IMR-90 (cell line): ENCODE data around the gene CNTN4. TPM values are rescaled to one million over a fixed set of nuclear protein-coding genes. Genes with fewer than 3 reads are reported as not detected.

Experiments
- ATAC-seq: fragments of 200-7000 bp; cut with Tn5 transposase; 2 replicates; pipeline ENCODE4 v1.9.1; 2020; ENCODE audit warnings: low read depth, mild to moderate bottlenecking, moderate library complexity
- BruUV-seq: library from RNA; stranded (reverse); fragments of 400-500 nt; replicated peaks from 2 replicates; lab custom pipeline; 2021; lab: Mats Ljungman, UMichigan
- CTCF ChIA-PET: fragments of 300-600 bp; formaldehyde crosslinking; extraction: SDS; loops from one replicate; lab custom pipeline; 2021; ENCODE audit warnings: antibody characterized with exemption; lab: Yijun Ruan, JAX
- POLR2A ChIA-PET: fragments of 300-600 bp; sonication (Branson Sonifier 250); formaldehyde crosslinking; loops from one replicate; lab custom pipeline; 2022; ENCODE audit warnings: antibody characterized with exemption; ENCODE audit not compliant: unreplicated experiment; lab: Charles Lee
- DNase-seq: peaks from one replicate; pipeline ENCODE4 v3.0.0; 2013
- H2AFZ ChIP-seq: replicated peaks from 2 replicates; pipeline ENCODE3; 2013; ENCODE audit warnings: low read length, mild to moderate bottlenecking; ENCODE audit not compliant: poor library complexity
- H2AK5ac ChIP-seq: 2 replicates; pipeline ENCODE4 v1.6.1; 2013; ENCODE audit warnings: low read depth, low read length, inconsistent platforms
- H2AK9ac ChIP-seq: replicated peaks from 2 replicates; pipeline ENCODE3; 2013; ENCODE audit warnings: mild to moderate bottlenecking, low read depth, low read length, moderate library complexity; ENCODE audit not compliant: poor library complexity
- H2BK120ac ChIP-seq: 2 replicates; pipeline ENCODE4 v1.6.1; 2013; ENCODE audit warnings: low read depth, low read length, inconsistent platforms
- H2BK15ac ChIP-seq: 3 replicates; pipeline ENCODE4 v1.6.1; 2013; ENCODE audit warnings: low read depth, low read length, inconsistent platforms
- H2BK20ac ChIP-seq: 2 replicates; pipeline ENCODE4 v1.6.1; 2013; ENCODE audit warnings: low read depth, mild to moderate bottlenecking, inconsistent platforms, low read length, moderate library complexity
- H2BK5ac ChIP-seq: 2 replicates; pipeline ENCODE4 v1.6.1; 2013; ENCODE audit warnings: mild to moderate bottlenecking, low read depth, low read length, inconsistent platforms; ENCODE audit not compliant: poor library complexity, severe bottlenecking
- H3K14ac ChIP-seq: replicated peaks from 2 replicates; pipeline ENCODE4 v1.6.1; 2013; ENCODE audit warnings: low read depth, low read length, inconsistent platforms
- H3K18ac ChIP-seq: 2 replicates; pipeline ENCODE4 v1.6.1; 2013; ENCODE audit warnings: low read depth, low read length, control low read depth
- H3K23ac ChIP-seq: 2 replicates; pipeline ENCODE4 v1.6.1; 2013; ENCODE audit warnings: low read depth, low read length, inconsistent platforms
- H3K27ac ChIP-seq: 2 replicates; pipeline ENCODE4 v1.5.1; 2013; ENCODE audit warnings: mild to moderate bottlenecking, control low read depth, low read length; ENCODE audit not compliant: insufficient read depth
- H3K27me3 ChIP-seq: 2 replicates; pipeline ENCODE4 v1.6.1; 2013; ENCODE audit warnings: low read length; ENCODE audit not compliant: control insufficient read depth, insufficient read depth
- H3K36me3 ChIP-seq: 2 replicates; pipeline ENCODE4 v1.6.1; 2013; ENCODE audit warnings: low read length, mixed read lengths; ENCODE audit not compliant: control insufficient read depth, insufficient read depth
- H3K4ac ChIP-seq: 2 replicates; pipeline ENCODE4 v1.6.1; 2013; ENCODE audit warnings: low read depth, low read length, inconsistent platforms
- H3K4me1 ChIP-seq: 2 replicates; pipeline ENCODE4 v1.6.1; 2013; ENCODE audit warnings: low read length, mixed read lengths; ENCODE audit not compliant: control insufficient read depth, insufficient read depth
- H3K4me2 ChIP-seq: 2 replicates; pipeline ENCODE4 v1.6.1; 2013; ENCODE audit warnings: low read depth, mild to moderate bottlenecking, control low read depth, low read length, moderate library complexity
- H3K4me3 ChIP-seq: 2 replicates; pipeline ENCODE4 v1.5.1; 2013; ENCODE audit warnings: low read depth, mild to moderate bottlenecking, control low read depth, low read length, moderate library complexity; ENCODE audit not compliant: insufficient read depth
- H3K56ac ChIP-seq: 2 replicates; pipeline ENCODE4 v1.6.1; 2013; ENCODE audit warnings: low read length, inconsistent platforms; ENCODE audit not compliant: insufficient read depth; ENCODE audit errors: extremely low read depth
- H3K79me1 ChIP-seq, 2 experiments: 2 replicates each; pipeline ENCODE4 v1.6.1; 2013; ENCODE audit warnings: low read length in 2 of 2, inconsistent platforms in 1 of 2, low read depth in 1 of 2
- H3K9ac ChIP-seq: 2 replicates; pipeline ENCODE4 v1.6.1; 2013; ENCODE audit warnings: low read depth, low read length, control low read depth
- H3K9me1 ChIP-seq: 2 replicates; pipeline ENCODE4 v1.6.1; 2013; ENCODE audit warnings: low read length, inconsistent platforms; ENCODE audit not compliant: insufficient read depth
- H3K9me3 ChIP-seq: 2 replicates; pipeline ENCODE4 v1.6.1; 2013; ENCODE audit warnings: low read length; ENCODE audit not compliant: control insufficient read depth, insufficient read depth
- H4K20me1 ChIP-seq: 2 replicates; pipeline ENCODE4 v1.6.1; 2013; ENCODE audit warnings: low read length, inconsistent platforms; ENCODE audit not compliant: insufficient read depth
- H4K5ac ChIP-seq: 2 replicates; pipeline ENCODE4 v1.6.1; 2013; ENCODE audit warnings: mild to moderate bottlenecking, low read depth, low read length, control low read depth
- H4K8ac ChIP-seq, 2 experiments: 2 replicates each; pipeline ENCODE4 v1.6.1; 2013; ENCODE audit warnings: low read depth in 2 of 2, low read length in 2 of 2, control low read depth in 1 of 2, inconsistent platforms in 1 of 2
- H4K91ac ChIP-seq: 2 replicates; pipeline ENCODE4 v1.6.1; 2013; ENCODE audit warnings: low read depth, low read length, inconsistent platforms; ENCODE audit not compliant: insufficient read depth
- BHLHE40 ChIP-seq: fragments of 150-350 bp; IDR thresholded peaks from 2 replicates; pipeline ENCODE4 v1.6.1; 2016; ENCODE audit warnings: mild to moderate bottlenecking, low read depth, low read length
- CEBPB ChIP-seq: IDR thresholded peaks from 2 replicates; pipeline ENCODE4 v1.6.1; 2012; ENCODE audit warnings: low read depth, low read length, improper control_type of control experiment
- CHD1 ChIP-seq: IDR thresholded peaks from 2 replicates; pipeline ENCODE4 v1.6.1; 2012; ENCODE audit warnings: low read depth, low read length, improper control_type of control experiment
- CTCF ChIP-seq: conservative IDR thresholded peaks from 2 replicates; pipeline ENCODE4 v1.5.1; 2012; ENCODE audit warnings: mild to moderate bottlenecking, low read depth, low read length, improper control_type of control experiment
- MXI1 ChIP-seq: IDR thresholded peaks from 2 replicates; pipeline ENCODE4 v1.6.1; 2012; ENCODE audit warnings: low read depth, mild to moderate bottlenecking, low read length, moderate library complexity, borderline replicate concordance
- NFE2L2 ChIP-seq: fragments of 150-350 bp; IDR thresholded peaks from 2 replicates; pipeline ENCODE4 v1.6.1; 2016; ENCODE audit warnings: low read depth, mild to moderate bottlenecking, low read length
- RAD21 ChIP-seq: IDR thresholded peaks from 2 replicates; pipeline ENCODE4 v1.6.1; 2012; ENCODE audit warnings: low read length, improper control_type of control experiment
- RCOR1 ChIP-seq: IDR thresholded peaks from 2 replicates; pipeline ENCODE4 v1.6.1; 2012; ENCODE audit warnings: mild to moderate bottlenecking, low read length, improper control_type of control experiment; ENCODE audit not compliant: insufficient replicate concordance
- SMC3 ChIP-seq: fragments of 150-350 bp; IDR thresholded peaks from 2 replicates; pipeline ENCODE4 v1.6.1; 2016; ENCODE audit warnings: low read depth, mild to moderate bottlenecking, antibody characterized with exemption, low read length, moderate library complexity
- WGBS, 2 experiments: methylation state at CpG; one replicate each; pipeline versions ENCODE4 v1.1.5 to v1.1.7; 2013; ENCODE audit warnings: missing lambda C conversion rate in 2 of 2; ENCODE audit not compliant: insufficient read length in 1 of 2; ENCODE audit errors: extremely low coverage in 2 of 2; 5-methylcytosine and 5-hydroxymethylcytosine counted together
- dilution Hi-C: fragments of 300-500 bp; cut with HindIII; formaldehyde crosslinking; loops from one replicate; pipeline ENCODE4 v1.14.3; 2018; ENCODE audit warnings: low sequenced_read_pairs; ENCODE audit not compliant: unreplicated experiment
- in situ Hi-C: fragments of 300-500 bp; cut with MboI; formaldehyde crosslinking; loops from 3 replicates; pipeline ENCODE4 v1.14.3; 2019; ENCODE audit warnings: low sequenced_read_pairs, inconsistent platforms, mixed read lengths
- intact Hi-C: fragments of 100-400 bp; cut with micrococcal nuclease; formaldehyde crosslinking; loops from 2 replicates; pipeline ENCODE4 v1.10.0; 2022
- polyA plus RNA-seq, 3 experiments: library from polyadenylated mRNA; depleted of rRNA; stranded (reverse); fragments of >200 nt; gene quantifications; 2 replicates each; pipeline ENCODE4 v1.2.3, GENCODE V29; 2012; ENCODE audit warnings: low replicate concordance in 1 of 3
- total RNA-seq: library from RNA; depleted of rRNA; stranded (reverse); fragments of >200 nt; gene quantifications from 2 replicates; pipeline ENCODE4 v1.2.3, GENCODE V29; 2012

Gene CNTN4
- total and polyA plus RNA-seq, 2 of the 4 experiments (the other 2 are of a cell fraction) = under 0.01 TPM; not detected in 1

- Histone ChIP-seq H3K27ac (no peak overlapping the region), H3K79me1 (no peaks in the 10 kb centered on the region), H4K8ac (no peak overlapping the region), H3K23ac (no peak overlapping the region), H3K27me3 (no peaks in the 10 kb centered on the region), H2BK15ac (no peak overlapping the region), H3K56ac (no peak overlapping the region), H3K9me3 (peaks cover 4% of the 10 kb centered on the region), H3K18ac (no peak overlapping the region), H3K4ac (no peak overlapping the region), H3K4me3 (no peak overlapping the region), H4K20me1 (no peaks in the 10 kb centered on the region), H2BK120ac (no peak overlapping the region), H3K4me2 (no peak overlapping the region), H2BK5ac (no peak overlapping the region), H3K36me3 (no peaks in the 10 kb centered on the region), H2AK9ac (no peak overlapping the region), H2BK20ac (no peak overlapping the region), H2AK5ac (no peak overlapping the region), H2AFZ (no peak overlapping the region), H3K4me1 (no peaks in the 10 kb centered on the region), H4K91ac (no peak overlapping the region), H4K5ac (no peak overlapping the region), H3K9ac (no peak overlapping the region), H3K14ac (no peak overlapping the region), H3K9me1 (no peaks in the 10 kb centered on the region)
- DNase-seq (no peak), ATAC-seq (no peak)
- TF ChIP-seq MXI1 (no peak), BHLHE40 (no peak), CEBPB (no peak), RCOR1 (no peak), NFE2L2 (no peak), CHD1 (no peak), SMC3 (no peak), CTCF (no peak), RAD21 (no peak)
- dilution Hi-C loops (no loop called here), in situ Hi-C loops (no loop called here), intact Hi-C loops (no loop called here)
- CTCF ChIA-PET = no interaction called here
- WGBS, 2 experiments = no CpG with 5 or more reads among the region's 2 CpGs
- no TSS peak for BruUV-seq
- POLR2A ChIA-PET = no interaction called here
These were observed 777.7 kb downstream of the CNTN4 start for GRCh38 chr3:2876362-2876761.
